ENCODE results near the gene SHROOM3. TPM values are rescaled to one million over a fixed set of nuclear protein-coding genes. Genes with fewer than 3 reads are reported as not detected.

Gene SHROOM3
- total and polyA plus RNA-seq, 2 of the 13 experiments (the other 11 are each of a cell fraction or from before 2014, with no cell fraction given) = 0.01 TPM; not detected in 1

DNA sequence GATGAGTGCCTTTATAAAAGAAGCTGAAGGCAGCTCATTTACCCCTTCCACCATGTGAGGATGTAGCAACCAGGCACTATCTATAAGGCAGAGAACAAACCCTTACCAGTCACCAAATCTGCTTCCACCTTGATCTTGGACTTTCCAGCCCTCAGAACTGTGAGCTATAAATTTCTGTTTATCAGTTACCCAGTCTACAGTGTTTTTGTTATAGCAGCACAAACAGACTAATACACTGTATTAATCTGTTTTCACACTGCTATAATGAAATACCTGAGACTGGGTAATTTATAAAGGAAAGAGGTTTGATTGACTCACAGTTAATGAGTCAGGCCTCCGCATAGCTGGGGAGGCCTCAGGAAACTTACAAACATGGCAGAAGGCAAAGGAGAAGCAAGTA lies 371.7 kb downstream of the SHROOM3 start:
- H4K20me1 ChIP-seq (ENCODE audit: insufficient read depth, low read length) = no peaks in the 10 kb centered on the region
- WGBS (ENCODE audit: low lambda C conversion rate) = 50% methylated on average over 1 of the region's 1 CpG
- H3K9ac ChIP-seq (ENCODE audit: insufficient read depth, low read depth, low read length) = no peak overlapping the region
- POLR2A ChIA-PET = no interaction called here
- CTCF ChIA-PET (ENCODE audit: low intra/inter-chr PET ratio, low total read pairs) = no interaction called here
- no peak for FAIRE-seq
- H3K4me1 ChIP-seq (ENCODE audit: insufficient read depth, low read length) = peaks cover 18% of the 10 kb centered on the region
- BruUV-seq (replicated peaks) = no TSS peak
- no peak for DNase-seq (ENCODE audit: low spot score)
- H3K4me2 ChIP-seq (ENCODE audit: low read depth, low read length) = no peak overlapping the region
- H3K27me3 ChIP-seq (ENCODE audit: control insufficient read depth in 1 of 2, insufficient read depth in 2 of 2, low read length in 2 of 2) = peaks cover 1 to 10% of the 10 kb centered on the region in 2 experiments; a peak in 1 of 5 replicates
- H3K79me2 ChIP-seq (ENCODE audit: insufficient read depth, low read length) = no peaks in the 10 kb centered on the region
- ATAC-seq = no peak
- no peaks in the 10 kb centered on the region for H3K36me3 ChIP-seq (replicated peaks in 1 of 2; ENCODE audit: control insufficient read depth in 1 of 2, insufficient read depth in 2 of 2, low read length in 2 of 2)
- no peak overlapping the region for H2AFZ ChIP-seq (ENCODE audit: low read length)
- in situ Hi-C loops (cut with HindIII; ENCODE audit: extremely low pct_ligation_motif_present, low pct_unique_long_range_greater_than_20kb) = no loop called here
- peaks cover 13% of the 10 kb centered on the region for H3K9me3 ChIP-seq (ENCODE audit: low read length)
- H3K27ac ChIP-seq (ENCODE audit: extremely low read length, insufficient read depth, low read length) = no peak overlapping the region
- no peak overlapping the region for H3K4me3 ChIP-seq (replicated peaks in 1 of 3; ENCODE audit: insufficient read depth in 1 of 3, low read depth in 2 of 3, low read length in 3 of 3)
- TF ChIP-seq ZNF451 (CRISPR knock-in tag; IDR thresholded peaks at IDR 0.05) (no peak), ZNF816 (CRISPR knock-in tag; IDR thresholded peaks at IDR 0.05; ENCODE audit: borderline replicate concordance) (no peak), ELF4 (CRISPR knock-in tag; IDR thresholded peaks at IDR 0.05; ENCODE audit: borderline replicate concordance) (no peak), ZNF564 (CRISPR knock-in tag; IDR thresholded peaks at IDR 0.05) (0 out of 2 replicates have a peak, but pooled peaks have one; percentile 32), SKI (IDR thresholded peaks at IDR 0.05; ENCODE audit: partially characterized antibody) (no peak), TFE3 (CRISPR knock-in tag; IDR thresholded peaks at IDR 0.05) (no peak), DMAP1 (CRISPR knock-in tag; IDR thresholded peaks at IDR 0.05) (no peak), ZFP90 (CRISPR knock-in tag; IDR thresholded peaks at IDR 0.05; ENCODE audit: borderline replicate concordance) (no peak), SP140L (CRISPR knock-in tag; IDR thresholded peaks at IDR 0.05; ENCODE audit: borderline replicate concordance) (no peak), ZNF12 (CRISPR knock-in tag; IDR thresholded peaks at IDR 0.05) (peak; percentile 93)
- intact Hi-C loops (cut with micrococcal nuclease; ENCODE audit: unreplicated experiment) = no loop called here

Data from HepG2 (cell line).